Stimulated activated CD8-positive, alpha-beta memory T cell treated with anti-CD3 and anti-CD28 coated beads, Interleukin-15, amount 100 ng/mL, for 48 hours (primary cell): ENCODE measurements around the gene CA10.

Experiments
- DNase-seq, 2 donors: peaks; one replicate each; pipeline ENCODE4 v3.0.0-alpha.2; 2020; ENCODE audit warnings: low read depth in 2 of 2

The CA10 gene

GRCh38 chr17:51951741-51952140 is 206.8 kb downstream of the CA10 start:
- DNase-seq = no peak

DNA sequence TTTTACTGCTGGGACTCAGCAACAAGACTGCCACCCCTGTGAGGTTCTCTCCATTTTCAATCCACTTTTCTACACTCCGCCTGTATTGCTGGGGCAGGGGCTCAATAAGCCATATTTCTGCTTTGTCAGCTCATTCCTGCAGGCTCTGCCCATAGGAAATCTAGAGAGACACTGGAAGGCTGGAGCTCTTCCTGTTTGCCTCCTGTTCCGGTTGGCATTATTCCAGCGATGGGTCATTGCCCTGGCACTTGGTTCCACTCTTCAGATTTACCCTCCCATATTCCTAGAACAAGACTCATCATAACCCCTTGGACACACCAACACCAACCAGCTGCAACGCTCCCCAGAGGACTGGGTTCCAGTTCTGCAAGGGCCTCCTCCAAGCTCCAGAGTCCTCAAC is 210.4 kb downstream of the CA10 start:
- no peak for DNase-seq

- DNase-seq = no peak
Observed at GRCh38 chr17:51947160-51947735, 211.3 kb downstream of the CA10 start.

GRCh38 chr17:51946311-51946710 is 212.2 kb downstream of the CA10 start:
- DNase-seq = no peak

DNA sequence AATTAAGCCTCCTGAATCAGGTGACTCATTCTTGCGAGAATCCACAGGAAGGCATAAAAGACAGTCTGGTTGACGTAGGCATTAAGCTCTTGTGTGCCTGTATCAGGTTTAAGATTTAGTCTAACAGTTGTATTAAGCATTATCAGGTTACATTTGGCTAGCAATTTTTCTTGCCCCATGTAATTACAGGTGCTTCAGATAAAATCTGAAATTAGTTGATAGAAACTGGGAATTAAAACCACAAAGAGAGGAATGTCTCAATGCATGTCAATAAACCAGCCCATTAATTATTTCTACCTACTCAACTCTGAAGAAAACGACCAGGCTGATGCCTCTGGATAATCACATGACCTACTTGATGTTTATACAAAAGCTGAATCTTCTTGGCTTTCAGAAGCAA is 217.2 kb downstream of the CA10 start:
- DNase-seq = no peak

GRCh38 chr17:51937264-51937663 is 221.2 kb downstream of the CA10 start:
- DNase-seq = no peak

- DNase-seq = no peak
Observed at GRCh38 chr17:51935477-51935876, 223.0 kb downstream of the CA10 start.

DNA sequence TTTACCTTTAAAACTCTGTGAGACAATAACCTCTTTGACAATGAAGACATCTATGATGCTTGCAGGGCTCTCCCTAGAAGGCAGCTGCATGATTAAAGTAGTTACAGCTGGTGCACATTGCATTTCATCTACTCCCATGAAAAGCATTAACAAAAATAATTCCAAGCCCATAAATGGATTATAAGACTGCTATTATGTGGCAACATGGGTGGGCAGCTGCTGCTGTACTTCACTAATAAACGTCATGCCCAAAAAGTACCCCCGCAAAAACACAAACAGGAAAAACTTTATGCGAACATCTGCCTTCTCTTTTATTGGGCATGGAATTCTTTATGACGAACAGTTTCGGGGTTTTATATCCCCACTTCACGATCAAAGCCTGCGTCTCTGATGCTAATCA is 224.9 kb downstream of the CA10 start:
- DNase-seq = no peak

DNA sequence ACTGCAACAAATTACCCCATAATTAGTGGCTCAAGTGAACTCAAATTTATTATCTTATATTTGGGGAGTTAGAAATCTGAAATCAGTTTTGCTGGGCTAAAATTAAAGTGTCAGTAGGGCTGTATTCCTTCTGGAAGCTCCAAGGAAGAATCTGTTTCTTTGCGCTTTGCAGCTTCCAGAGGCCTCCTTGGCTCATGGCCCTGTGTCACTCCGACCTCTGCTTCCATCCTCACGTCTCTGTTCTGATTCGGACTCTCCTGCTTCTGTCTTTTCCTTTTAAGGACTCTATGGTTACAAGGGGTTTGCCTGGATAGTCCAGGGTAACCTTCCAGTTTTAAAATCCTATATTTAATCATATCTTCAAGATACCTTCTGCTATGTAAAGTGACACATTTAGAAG is 232.1 kb downstream of the CA10 start:
- no peak for DNase-seq

GRCh38 chr17:51921500-51921899 is 237.0 kb downstream of the CA10 start:
- no peak for DNase-seq

- DNase-seq = no peak
Observed at GRCh38 chr17:51914577-51914976, 243.9 kb downstream of the CA10 start.

- no peak for DNase-seq
Observed at GRCh38 chr17:51913491-51914205, 244.9 kb downstream of the CA10 start.

DNA sequence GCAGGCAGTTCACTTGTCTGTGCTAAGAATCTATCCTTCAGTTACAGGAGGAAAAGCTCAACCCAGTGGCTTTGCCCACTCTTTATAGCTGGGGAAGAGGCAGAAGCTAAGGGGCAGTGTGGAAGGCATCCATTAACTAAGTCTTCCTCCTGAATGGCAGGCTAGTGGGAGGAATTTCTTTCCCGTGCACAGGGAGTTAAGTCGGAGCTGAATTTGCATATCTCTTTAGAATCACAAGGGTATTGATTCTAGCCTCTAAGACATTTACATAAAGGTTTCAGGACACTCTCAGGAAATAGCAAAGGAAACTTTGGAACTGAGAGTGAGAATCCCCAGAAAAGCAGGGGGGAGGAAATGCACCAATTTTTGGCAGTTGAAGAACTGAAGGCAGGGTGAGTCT is 245.6 kb downstream of the CA10 start:
- DNase-seq = no peak

DNA sequence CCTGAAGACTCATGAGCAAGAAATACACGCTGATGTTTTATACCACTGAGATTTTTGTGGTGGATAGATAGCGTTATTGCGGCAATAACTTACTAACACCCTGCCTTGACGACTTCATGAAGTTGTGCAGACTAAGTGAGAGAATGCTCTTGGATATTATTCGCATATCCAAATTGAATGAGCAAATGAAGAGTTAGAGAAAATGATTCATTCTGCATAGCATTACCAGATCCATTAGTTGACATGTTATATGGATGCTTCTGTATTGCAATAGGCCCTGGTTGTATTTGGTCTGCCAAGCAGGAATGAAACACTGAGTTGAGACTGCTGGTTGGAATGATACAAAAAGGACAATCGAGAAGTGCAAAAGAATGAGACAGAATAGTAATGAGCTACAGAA is 247.3 kb downstream of the CA10 start:
- DNase-seq = no peak

DNA sequence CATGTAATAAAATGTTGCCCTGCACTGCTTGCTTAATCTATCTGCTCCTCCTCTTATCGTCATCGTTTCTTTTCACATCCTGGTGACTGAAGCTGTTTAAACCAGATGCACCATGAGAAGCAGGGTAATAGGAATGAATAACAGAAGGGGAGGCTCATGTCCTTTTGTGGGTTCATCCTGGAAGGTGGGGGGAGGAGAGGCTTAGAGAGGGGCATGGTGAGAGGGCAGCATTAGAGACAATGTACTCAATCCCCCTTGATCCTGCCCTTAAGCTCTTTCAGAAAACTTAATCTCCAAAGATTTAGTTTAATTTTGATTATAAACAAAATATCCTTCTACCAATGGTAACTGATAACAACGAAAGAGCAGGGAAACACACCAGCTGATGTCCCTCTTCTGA is 248.5 kb downstream of the CA10 start:
- no peak for DNase-seq

DNA sequence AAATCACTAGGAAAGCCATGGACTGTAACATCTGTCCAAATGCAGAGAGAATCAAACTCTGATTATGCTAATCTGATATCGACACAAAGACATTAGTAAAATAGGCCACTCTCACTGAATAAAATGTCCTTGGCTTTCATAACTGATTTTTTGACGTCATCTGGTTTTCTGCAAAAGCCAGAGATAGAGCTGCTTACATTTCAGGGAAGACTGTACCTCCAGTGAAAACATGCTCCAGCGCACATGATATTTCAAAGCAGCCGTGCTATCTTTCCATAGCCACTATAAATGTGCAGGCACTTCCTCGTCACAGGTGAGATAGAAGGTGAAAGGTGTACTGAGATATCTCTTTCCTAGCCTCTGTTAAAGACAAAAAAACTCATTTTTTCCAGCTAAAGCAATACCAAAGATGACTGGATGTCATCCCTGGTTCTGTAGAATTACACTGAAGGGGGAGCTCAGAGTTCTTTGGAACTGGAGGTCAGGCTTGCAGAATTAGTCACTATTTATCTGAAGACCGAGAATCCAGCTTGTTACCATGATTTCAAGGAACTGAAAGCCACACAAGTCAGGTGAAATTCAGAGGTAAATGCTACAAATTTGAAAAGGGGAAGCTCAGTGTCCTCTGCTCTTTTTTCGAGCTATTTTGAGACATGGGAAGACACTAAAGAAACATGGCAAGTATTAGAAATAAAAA is 249.5 kb downstream of the CA10 start:
- no peak for DNase-seq

GRCh38 chr17:51907041-51907440 is 251.5 kb downstream of the CA10 start:
- no peak for DNase-seq

DNA sequence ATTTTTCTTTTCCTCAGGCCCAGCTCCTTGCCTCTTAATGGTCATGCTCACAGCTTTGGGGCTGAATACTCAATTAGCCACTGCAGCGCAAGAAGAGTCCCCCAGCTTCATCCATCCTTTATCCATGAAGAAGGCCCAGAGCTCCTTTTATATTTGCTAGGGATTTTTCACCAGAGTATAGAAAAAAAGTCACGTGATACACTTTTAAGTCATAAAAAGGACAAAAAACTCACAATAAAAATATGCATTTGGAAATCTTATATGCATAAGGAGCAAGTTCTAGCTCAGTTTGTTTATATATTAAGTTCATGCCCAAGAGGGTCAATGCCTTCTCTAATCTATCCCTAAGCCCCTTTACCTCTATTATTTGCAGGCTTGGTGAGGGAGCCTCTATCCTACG is 254.1 kb downstream of the CA10 start:
- no peak for DNase-seq

- no peak for DNase-seq
Observed at GRCh38 chr17:51901242-51901641, 257.3 kb downstream of the CA10 start.

DNA sequence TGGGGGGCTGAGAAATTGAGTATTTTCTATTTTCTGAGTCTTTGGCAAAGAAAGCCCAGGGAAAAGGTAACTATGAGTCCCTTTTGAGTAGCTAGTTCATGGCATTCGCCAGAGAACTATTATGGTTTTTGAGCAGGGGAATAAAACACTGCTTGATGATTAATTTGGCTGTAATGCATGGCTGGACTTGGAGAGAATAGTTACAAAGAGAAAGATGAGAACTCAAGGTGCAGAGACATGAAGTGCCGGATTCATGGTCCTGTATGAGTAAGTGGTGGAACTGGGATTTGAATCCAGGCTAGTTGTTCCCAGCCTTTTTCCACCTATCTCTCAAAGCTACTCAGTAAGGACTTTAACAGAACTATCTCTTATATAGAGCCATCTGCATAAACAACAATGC is 266.6 kb downstream of the CA10 start:
- no peak for DNase-seq

DNA sequence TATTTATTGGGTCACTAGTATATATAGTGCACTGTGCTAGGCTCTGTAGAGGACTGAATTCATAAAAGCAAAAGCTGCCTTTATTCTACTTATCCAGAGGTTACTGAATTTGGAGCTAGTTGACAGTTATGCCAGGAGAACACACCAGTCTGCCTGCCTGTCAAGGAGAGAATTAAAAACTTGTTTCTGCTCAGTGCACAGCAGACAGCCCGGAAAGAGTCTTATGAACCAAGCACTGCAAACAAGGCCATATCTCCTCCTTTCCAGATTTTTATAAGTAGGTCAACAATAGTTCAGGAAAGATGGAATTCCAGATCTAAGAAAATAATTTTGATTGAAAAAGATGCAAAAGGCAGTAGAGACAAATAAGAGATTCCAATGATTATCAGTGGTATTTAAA is 267.8 kb downstream of the CA10 start:
- no peak for DNase-seq

GRCh38 chr17:51888816-51889215 is 269.7 kb downstream of the CA10 start:
- DNase-seq = no peak

DNA sequence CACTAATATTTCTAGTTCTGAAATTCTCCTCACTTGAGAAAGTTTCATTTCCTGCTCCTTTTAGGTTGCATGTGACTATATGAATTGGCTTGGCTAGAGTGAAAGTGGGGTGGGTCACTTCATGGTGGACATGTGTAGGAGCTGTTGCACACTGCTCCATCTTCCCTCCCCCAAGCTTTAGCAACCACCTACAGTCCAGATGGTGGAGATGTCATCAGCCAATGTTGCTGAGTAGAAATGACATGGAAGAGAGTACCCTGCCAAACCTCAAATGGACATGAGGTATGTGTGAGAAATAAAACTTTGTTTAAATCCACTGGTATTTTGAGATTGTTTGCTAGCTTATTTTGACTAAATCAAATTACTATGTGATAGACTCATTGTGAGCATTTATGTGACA is 281.5 kb downstream of the CA10 start:
- no peak for DNase-seq
